Measurements from ENCODE around the gene EGF. TPM values are rescaled to one million over a fixed set of nuclear protein-coding genes. Genes with fewer than 3 reads are reported as not detected.

The EGF gene
- total RNA-seq, 1 experiment from 2014 or later = 1.5 TPM

GRCh38 chr4:109902559-109903251 is 10.0 kb upstream of the EGF start:
- Histone ChIP-seq H3K4ac (ENCODE audit: low read depth, low read length) (no peak overlapping the region), H2AFZ (ENCODE audit: low read length) (no peak overlapping the region), H3K9ac (ENCODE audit: extremely low read depth, insufficient read length, low read length) (no peak overlapping the region), H4K5ac (ENCODE audit: insufficient read length, low read depth, low read length) (no peak overlapping the region), H4K20me1 (ENCODE audit: control insufficient read depth, insufficient read depth, insufficient read length) (no peaks in the 10 kb centered on the region), H3K79me1 (ENCODE audit: insufficient read depth, low read depth, low read length, poor library complexity, severe bottlenecking) (no peaks in the 10 kb centered on the region), H2BK15ac (ENCODE audit: low read depth, low read length) (no peak overlapping the region), H3K79me2 (ENCODE audit: insufficient read depth, low read length) (no peaks in the 10 kb centered on the region), H2BK5ac (ENCODE audit: insufficient read length, low read length) (no peak overlapping the region), H3K18ac (ENCODE audit: insufficient read length, low read depth, low read length) (no peak overlapping the region), H3K4me2 (ENCODE audit: insufficient read depth, insufficient read length, low read length) (no peak overlapping the region), H2BK20ac (ENCODE audit: low read depth, low read length, poor library complexity, severe bottlenecking) (no peak overlapping the region), H2BK12ac (ENCODE audit: insufficient read length, low read depth, low read length) (no peak overlapping the region), H3K23ac (ENCODE audit: insufficient read length, low read depth, low read length) (no peak overlapping the region), H3K56ac (ENCODE audit: insufficient read length, low read depth, low read length) (no peak overlapping the region), H4K8ac (replicated peaks; ENCODE audit: insufficient read length, low read depth, low read length) (no peak overlapping the region), H2AK5ac (ENCODE audit: insufficient read length, low read length) (no peak overlapping the region), H3K27ac (ENCODE audit: insufficient read length, low read depth, low read length) (no peak overlapping the region), H3T11ph (ENCODE audit: low read length) (no peak overlapping the region), H2BK120ac (ENCODE audit: low read depth, low read length, poor library complexity, severe bottlenecking) (no peak overlapping the region), H3K27me3 (ENCODE audit: insufficient read depth, low read length) (no peaks in the 10 kb centered on the region), H3K4me1 (ENCODE audit: insufficient read depth, low read length) (no peaks in the 10 kb centered on the region), H3K23me2 (ENCODE audit: insufficient read length, low read depth, low read length, poor library complexity, severe bottlenecking) (no peaks in the 10 kb centered on the region), H3K14ac (ENCODE audit: insufficient read depth, low read length) (no peak overlapping the region), H4K91ac (ENCODE audit: insufficient read length, low read depth, low read length) (no peak overlapping the region), H3K9me3 (ENCODE audit: control insufficient read depth, low read depth, low read length) (no peaks in the 10 kb centered on the region)
- DNase-seq = no peak
- H3K27me3 Mint-ChIP-seq (ENCODE audit: low read depth) = no peaks in the 10 kb centered on the region; the same call in 1 of the 2 replicates
- H3K36me3 Mint-ChIP-seq (ENCODE audit: insufficient read depth in 1 of 3, low read depth in 3 of 3) = peaks cover 2 to 16% (median 14%) of the 10 kb centered on the region in 3 experiments; a peak in 6 of 7 replicates
- no peak overlapping the region for H3K4me3 Mint-ChIP-seq
- no peaks in the 10 kb centered on the region for H3K4me1 Mint-ChIP-seq
- peaks cover 22 to 23% of the 10 kb centered on the region in 2 experiments for H3K9me3 Mint-ChIP-seq
- no peak overlapping the region for H3K27ac Mint-ChIP-seq
- no peak for TF ChIP-seq CTCF (conservative IDR thresholded peaks at IDR 0.05)
- no CpG with 5 or more reads among the region's 8 CpGs for WGBS (ENCODE audit: extremely low coverage, insufficient read length, low lambda C conversion rate)
